UCSD-AML1 (cell line): Measurements from ENCODE around the gene GLTP.
A peak's percentile ranks its signal among the peaks of the same experiment; 100 is the strongest.

Experiments
- DNase-seq: peaks from one replicate; lab custom pipeline; 2025; ENCODE audit not compliant: unreplicated experiment; lab: John Stamatoyannopoulos, UW

The GLTP gene

GRCh38 chr12:109822951-109823411 is 57.4 kb downstream of the GLTP start:
- DNase-seq = no peak

GRCh38 chr12:109822416-109822815 is 57.9 kb downstream of the GLTP start:
- no peak for DNase-seq

- DNase-seq = no peak
These were observed 58.4 kb downstream of the GLTP start for GRCh38 chr12:109821968-109822367.

- DNase-seq = no peak
These were observed 59.4 kb downstream of the GLTP start for GRCh38 chr12:109820816-109821381.

- DNase-seq = no peak
These were observed 61.3 kb downstream of the GLTP start for GRCh38 chr12:109818905-109819500.

- no peak for DNase-seq
These were observed 62.1 kb downstream of the GLTP start for GRCh38 chr12:109818253-109818652.

GRCh38 chr12:109817627-109818231 is 62.6 kb downstream of the GLTP start:
- no peak for DNase-seq

GRCh38 chr12:109816870-109817269 is 63.5 kb downstream of the GLTP start:
- DNase-seq = no peak

- DNase-seq = no peak
These were observed 64.4 kb downstream of the GLTP start for GRCh38 chr12:109815757-109816617.

GRCh38 chr12:109815225-109815624 is 65.1 kb downstream of the GLTP start:
- no peak for DNase-seq

GRCh38 chr12:109814600-109815150 is 65.7 kb downstream of the GLTP start:
- DNase-seq = no peak

- no peak for DNase-seq
These were observed 66.4 kb downstream of the GLTP start for GRCh38 chr12:109813810-109814416.

GRCh38 chr12:109811624-109811995 is 68.7 kb downstream of the GLTP start:
- no peak for DNase-seq

- no peak for DNase-seq
These were observed 69.3 kb downstream of the GLTP start for GRCh38 chr12:109810954-109811623.

- DNase-seq = no peak
These were observed 71.3 kb downstream of the GLTP start for GRCh38 chr12:109808876-109809646.

GRCh38 chr12:109807954-109808643 is 72.2 kb downstream of the GLTP start:
- DNase-seq = no peak

- DNase-seq = peak; percentile 57
These were observed 75.2 kb downstream of the GLTP start for GRCh38 chr12:109804820-109805761.

- no peak for DNase-seq
These were observed 76.7 kb downstream of the GLTP start for GRCh38 chr12:109803678-109804077.
